OCI-LY7 (cell line): Measurements from ENCODE around the gene MKNK1.

ENCODE experiments used
- CTCF ChIP-seq: fragments of 200-600 bp; sonication (generic); conservative IDR thresholded peaks from 2 replicates; pipeline ENCODE4 v1.5.1; 2014; ENCODE audit warnings: mild to moderate bottlenecking, antibody characterized with exemption, low read length, moderate library complexity, mixed read lengths
- EZH2phosphoT487 ChIP-seq: fragments of 200-600 bp; sonication (generic); IDR thresholded peaks from 2 replicates; pipeline ENCODE4 v1.6.1; 2018; ENCODE audit warnings: low read depth, borderline replicate concordance, mild to moderate bottlenecking, mixed run types, antibody characterized with exemption, low read length, moderate library complexity, mixed read lengths

- TF ChIP-seq CTCF (no peak), EZH2phosphoT487 (no peak)
Measured at GRCh38 chr1:46530791-46531409, 73.2 kb downstream of the MKNK1 start.
